GDM1 (cell line): ENCODE results near the gene CWC15.
"Not testable (repeated sequence)": the region's sequence is repeated elsewhere in the genome, so short reads cannot be mapped to it uniquely, and the experiment has no call there.

Experiments used
- DNase-seq: peaks from one replicate; lab custom pipeline; 2025; lab: John Stamatoyannopoulos, UW

The CWC15 gene

DNA sequence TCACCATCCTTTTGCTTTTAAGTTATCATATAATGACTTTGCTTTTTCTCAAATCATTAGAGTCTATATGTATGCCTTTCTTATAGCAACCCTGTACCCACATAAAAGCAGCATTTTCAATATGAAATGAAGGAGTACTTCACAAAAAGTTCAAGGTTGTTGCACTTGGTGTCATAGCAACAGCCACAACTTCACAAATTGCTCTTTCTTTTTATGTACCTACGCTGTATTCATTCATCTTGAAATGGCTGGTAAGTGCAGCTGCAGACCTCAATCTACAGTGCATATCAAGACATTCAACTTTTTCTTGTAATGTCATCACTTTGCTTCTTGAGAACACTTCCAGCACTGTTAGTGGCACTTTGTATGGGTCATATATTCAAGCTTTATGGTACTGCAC, 18.6 kb downstream of the CWC15 start:
- DNase-seq = no peak

DNA sequence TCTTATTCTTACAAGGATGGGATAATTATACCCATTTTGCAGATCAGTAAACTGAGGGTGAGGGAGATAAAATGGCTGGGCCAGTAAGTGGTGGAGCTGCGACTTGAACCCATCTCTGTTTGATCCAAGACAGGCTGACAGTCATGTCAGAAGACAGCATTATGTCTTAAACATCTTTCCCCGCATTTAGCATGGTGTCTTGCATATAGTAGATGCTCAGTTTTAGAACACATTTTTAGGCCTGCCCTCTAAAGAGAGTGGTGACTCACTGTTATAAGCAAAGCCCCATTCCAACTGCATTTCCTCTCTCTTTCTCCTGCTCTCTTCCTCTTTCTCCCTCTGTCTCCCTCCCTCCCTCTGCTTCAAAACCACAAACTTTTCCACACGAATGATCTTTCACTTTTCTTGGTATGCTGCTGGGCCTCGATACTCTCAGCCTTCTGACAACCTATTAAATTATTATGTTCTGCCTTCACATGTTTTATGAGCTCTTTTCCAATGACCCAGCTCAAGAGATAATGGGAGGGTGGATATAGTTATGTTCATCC, 25.2 kb downstream of the CWC15 start:
- DNase-seq = peak; percentile 65

DNA sequence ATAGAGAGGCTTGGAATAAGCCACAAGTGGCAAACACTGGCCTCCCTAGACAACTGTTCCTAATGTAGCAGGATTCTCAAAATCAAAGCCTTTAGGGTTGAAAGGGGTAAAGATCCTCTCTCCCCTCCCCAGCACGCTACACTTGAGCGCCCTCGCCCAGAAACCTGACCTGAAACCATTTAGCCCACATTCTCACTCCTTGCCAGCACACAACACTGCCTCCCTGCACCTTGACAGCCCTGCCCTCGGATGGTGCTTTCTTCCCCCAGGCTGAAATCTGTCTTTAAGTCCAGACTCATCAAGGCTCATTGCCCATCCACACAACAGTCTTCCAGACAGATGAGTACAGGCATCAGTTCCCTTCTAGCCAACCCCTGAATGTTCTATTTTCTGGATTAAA, 26.5 kb downstream of the CWC15 start:
- DNase-seq = no peak

DNA sequence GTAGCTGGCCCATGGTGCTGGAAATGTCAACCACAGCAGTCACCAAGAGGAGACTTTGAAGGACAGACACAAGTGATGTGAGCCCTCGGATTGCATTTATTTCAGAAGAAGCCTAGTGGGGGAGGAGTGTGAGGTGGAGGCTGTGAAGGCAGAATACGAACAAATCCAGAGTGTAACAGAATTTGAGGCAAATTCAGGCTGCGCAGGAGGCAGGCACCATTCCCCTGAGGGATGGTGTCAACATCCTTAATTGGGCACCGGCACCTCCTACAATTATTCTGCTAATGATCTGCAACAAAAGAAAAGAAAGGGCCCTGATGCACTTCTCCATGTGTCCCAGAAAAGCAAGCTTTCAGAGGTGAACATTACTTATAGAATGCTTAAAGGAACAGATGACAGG, 32.2 kb downstream of the CWC15 start:
- DNase-seq = no peak

DNA sequence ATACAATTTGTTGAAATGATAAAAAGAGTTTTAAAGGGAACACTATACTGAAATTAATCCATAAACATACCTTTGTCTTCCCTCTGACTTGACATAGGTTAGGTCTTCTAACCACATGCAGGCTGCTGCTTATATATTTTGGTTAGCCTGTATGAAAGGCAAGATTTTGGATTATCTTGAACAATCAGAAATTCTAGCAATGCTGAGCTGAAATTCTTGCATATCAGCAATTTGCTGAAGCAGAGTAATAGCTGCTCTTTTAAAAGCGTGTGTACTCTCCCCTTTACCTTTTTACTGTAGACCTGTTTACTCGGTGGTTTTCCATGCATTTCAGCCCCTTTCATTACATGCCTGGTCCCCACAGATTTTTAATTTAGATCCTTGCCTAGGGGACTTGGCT, 34.0 kb downstream of the CWC15 start:
- no peak for DNase-seq

DNA sequence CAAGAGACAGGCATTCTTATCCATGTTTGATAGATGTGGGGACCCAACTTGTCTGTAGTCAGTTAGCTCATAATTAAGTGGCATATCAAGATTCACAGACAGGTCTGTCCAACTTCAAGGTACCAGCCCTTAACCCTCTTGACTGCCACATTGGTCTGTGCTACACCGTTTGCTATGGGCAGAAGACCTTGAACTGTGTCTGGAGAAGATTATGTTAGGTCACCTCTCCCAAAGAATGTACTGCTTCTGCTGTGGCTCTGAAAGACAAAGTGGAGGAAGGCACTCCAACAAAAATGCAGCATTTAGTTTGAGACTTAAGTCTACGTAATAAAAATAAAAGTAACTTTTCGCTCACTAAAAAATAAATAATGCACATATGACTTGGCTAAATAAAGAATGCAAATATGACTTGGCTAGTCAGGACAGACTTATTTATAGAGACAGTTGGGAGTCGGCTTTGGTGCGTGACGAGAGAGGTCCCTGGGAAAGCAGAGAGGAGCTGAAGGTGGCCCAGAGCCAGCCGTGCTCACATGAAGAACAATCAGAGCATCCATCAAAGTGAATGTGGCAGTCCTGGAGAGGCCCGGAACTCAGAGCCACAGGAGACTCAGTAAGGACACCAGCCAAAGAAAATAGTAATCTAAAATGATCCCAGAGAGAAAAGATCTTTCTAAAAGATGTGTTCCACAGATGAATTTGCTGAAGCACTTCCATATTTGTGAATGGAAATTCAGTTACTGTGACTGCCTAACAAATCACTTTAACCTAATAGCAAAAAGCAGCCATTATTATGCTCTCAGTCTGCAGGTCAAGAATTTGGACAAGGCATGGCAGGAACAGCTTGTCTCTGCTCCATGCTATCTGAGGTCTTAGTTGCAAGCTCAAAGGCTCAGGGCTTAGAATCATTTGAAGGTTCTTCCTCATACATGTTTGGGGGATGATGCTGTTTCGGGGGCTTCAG, 35.0 kb downstream of the CWC15 start:
- DNase-seq = no peak

DNA sequence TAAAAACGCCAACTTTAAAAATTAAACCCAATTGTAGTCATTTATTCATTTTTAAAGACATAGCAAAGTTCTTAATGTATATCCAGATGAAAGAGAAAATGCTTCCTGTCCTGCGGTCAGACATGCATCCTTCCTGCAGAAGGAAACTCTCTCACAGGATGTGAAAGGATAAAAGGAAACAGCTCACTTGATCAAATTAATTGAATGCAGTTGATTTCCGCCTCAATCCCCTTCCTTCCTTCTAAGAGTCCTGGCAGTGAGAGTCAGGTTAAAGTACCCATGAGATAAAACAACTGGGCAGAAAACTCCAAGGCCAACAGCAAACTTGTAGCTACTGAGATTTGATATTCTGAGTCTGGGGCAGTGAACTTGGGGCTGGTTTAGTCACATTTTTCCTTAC, 38.5 kb downstream of the CWC15 start:
- no peak for DNase-seq

DNA sequence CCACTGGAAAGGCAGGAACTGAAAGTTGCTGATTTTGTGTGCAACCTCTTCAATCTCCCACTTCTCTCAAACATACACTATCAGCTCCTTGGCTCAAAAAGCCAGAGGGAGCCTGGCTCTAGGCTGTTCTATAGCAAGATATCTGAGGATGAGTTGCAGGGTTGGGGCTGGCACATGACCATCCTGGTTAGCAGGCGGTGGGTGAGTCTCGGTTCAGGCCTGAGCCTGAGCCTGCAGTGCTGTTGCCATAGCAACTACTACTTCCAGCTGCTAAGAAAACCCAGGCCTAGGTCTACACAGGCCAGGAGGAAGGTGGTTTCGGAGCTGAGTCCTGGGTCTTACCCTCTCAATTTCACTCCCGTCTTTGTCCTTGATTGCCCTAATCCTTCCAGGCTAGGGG, 39.0 kb downstream of the CWC15 start:
- no peak for DNase-seq

DNA sequence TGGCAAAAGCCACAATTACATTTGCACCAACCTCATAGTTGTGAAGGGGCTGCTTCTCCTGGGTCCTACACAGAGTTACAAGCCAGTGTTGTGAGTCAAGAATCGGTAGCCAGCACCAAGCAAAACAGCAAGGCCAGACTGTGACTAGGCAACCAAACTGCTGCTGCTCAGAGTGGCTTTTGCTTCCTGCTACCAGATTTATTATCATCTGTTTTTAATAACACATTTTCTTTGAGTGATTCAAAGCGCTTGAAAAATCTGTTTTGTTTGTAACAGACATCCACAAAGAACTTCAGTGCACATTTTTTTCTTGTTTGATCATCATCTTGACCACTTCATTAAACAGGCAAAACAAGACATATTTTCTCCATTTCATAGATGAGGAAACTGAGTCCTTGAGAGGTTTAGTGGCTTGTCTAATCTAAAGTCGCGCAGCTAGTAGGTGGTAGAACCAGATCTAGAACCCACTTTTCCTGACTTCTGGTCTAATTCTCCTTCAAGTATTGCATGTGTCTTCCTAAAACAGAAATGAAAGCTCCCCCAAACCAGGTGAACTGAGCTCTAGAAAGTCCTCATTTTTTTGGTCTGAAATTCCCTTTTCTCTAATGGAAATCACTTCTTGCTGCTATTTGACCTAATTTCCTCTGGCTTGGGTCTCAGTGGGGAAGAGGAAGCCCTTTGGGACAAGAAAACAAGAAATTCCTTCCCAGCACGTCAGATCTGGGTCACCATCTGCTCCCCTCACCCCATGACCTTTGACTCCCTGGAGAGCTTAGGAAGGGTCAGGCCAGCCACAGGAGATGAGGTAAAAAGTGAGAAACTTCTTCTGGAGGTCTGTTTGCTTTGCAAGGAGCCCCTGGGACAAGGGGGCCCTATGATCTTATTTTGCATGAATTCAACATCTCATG, 39.9 kb downstream of the CWC15 start:
- DNase-seq = no peak

DNA sequence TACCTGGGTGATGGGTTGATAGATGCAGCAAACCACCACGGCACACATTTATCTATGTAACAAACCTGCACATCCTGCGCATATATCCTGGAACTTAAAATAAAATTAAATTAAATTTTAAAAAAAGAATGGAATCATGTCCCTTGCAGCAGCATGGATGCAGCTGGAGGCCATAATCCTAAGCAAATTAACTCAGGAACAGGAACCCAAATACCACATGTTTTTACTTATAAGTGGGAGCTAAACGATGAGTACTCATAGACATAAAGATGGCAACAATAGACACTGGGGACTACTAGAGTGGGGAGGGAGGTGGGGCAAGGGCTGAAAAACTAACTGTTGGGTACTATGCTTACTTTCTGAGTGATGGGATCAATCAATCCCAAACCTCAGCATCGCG, 40.9 kb downstream of the CWC15 start:
- DNase-seq = no peak

DNA sequence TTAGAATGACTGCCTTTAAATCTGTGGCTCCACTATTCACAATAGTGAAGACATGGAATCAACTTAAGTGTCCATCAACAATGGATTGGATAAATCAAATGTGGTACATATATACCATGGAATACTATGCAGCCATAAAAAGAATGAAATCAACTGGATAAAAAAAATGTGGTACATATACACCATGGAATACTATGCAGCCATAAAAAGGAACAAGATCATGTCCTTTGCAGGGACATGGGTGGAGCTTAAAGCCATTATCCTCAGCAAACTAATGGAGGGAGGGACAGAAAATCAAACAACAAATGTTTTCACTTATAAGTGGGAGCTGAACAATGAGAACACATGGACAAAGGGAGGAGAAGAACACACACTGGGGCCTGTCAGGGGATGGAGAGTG, 41.3 kb downstream of the CWC15 start:
- not testable (repeated sequence) for DNase-seq

DNA sequence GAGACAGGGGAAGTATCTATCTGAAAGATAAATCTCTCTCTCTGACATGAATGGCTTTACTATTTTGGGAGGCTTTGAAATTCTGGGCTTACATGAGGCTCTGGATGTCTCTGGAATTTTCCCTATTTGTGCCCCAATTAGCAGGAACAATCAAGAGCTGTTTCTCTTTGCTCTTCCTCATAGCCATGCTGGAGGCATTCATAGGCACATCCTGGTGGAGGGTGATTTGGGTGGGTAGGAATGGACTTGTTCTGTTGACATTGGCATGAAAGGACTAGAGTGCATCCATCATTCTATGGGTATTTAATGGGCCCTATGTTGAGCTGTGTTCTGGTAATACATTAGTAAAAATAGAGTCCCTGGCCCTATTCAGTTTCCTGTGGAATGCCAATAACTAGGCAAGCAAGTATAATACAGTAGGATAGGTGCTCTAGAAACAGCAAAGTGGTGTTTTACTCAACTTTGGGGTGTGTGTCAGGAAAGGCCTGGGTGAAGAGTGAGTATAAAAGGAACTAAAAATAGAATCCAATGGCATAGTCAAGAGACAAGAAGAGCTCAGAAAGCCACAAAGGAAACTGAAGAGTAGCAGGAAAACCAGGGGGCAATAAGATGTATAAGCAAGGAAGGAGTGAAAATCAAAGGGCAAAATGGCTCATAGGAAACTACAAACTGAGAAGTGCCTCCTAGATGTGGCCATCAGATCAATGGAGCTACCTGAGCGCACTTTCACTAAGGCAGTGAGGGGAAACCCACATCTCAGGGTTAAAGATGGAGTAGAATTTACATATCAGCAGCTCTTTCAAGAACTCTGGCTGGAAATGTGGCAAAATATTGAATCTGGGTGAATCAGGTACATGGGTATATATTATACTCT, 45.0 kb downstream of the CWC15 start:
- peak; percentile 37 for DNase-seq

DNA sequence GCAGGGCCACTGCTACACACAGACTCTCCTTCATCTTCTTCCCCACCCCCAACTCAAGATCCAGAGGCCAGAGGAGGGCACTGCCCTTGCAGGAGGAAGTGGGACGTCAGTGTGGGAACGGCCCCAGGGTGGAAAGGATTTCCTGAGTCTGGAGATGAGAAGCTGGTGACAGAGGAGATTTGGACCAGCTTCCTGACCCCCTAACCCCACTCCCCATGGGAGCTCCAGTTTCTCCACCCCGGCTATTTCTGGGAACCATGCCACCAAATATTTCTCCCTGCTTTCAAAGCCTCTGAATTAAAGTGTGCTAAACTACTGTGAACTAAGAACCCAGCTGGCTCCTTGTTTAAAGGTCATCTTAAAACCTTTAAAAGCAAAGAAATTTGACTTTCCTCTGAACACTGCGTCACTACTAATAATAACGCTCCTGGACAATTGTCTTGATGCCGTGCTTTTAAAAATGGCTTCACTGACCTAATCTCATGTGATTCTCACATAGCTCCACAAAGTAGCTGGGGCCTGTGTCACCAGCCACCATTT, 46.6 kb downstream of the CWC15 start:
- peak; percentile 74 for DNase-seq

DNA sequence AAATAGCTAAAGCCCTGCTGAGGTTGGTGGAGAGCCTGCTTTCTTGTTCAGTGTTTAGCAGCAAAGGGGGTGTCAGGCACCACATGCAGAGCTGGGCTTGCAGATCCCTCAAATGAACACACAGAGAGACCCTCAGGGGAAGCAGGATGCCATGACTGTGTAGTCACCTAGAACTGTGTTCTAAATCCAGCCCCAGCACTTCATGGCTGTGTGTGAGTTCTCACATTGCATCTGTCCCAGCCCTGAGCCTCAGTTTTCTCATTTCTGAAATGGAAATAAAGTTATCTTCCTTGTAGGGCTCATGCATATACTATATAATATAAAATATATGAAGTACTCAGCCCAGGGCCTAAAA, 47.1 kb downstream of the CWC15 start:
- no peak for DNase-seq

DNA sequence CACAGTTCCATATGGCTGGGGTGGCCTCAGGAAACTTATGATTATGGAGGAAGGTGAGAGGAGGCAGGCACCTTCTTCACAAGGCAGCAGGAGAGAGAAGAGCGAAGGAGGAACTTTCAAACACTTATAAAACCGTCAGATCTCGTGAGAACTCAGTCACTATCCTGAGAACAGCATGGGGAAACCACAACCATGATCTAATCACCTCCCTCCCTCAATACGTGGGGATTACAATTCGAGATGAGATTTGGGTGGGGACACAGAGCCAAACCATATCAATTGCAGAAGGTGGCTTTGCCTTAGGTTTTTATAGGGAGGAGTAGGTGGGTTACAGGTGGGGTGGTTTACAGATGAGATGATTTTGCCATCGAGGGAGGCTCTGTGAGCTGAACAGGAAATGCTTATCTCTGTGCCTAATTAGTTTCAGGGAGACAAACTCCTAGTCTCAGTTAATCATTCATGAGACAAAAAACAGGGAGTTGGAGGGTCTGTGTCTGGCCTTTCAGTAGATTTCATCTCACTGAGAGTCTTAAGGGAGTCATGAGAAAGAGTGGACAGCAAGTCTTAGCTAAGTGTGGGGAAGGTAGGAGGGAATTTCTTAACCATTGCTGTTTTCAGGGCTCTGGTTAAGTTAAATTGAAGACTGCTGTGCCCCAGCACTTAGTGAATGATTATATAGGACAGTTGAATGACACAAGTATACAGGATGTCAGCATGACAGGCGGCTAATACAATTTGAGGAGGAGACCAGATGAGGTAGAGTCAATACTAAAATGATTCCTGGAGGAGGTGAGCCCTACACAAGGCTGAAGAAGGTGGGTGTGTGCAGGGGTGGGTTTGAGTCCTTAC, 47.7 kb downstream of the CWC15 start:
- DNase-seq = no peak

DNA sequence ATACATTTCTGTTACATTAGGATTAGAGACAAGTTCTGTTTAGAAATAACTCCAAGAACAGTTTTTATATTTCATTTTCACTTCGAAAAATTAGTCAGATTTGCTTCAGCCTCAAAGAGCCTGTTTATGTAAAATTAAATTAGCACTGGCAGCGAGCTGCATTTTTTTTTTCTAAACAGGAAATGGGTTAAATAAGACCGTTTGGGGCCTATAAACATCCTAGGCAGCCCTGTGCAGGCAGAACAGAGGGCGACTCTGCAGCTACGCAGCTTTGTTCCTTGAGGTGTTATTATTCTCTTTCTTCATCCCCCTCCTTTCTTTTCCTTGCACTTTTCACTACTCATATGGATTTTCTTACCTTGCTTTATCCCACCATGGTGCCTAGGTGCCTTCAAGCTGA, 48.7 kb downstream of the CWC15 start:
- no peak for DNase-seq

DNA sequence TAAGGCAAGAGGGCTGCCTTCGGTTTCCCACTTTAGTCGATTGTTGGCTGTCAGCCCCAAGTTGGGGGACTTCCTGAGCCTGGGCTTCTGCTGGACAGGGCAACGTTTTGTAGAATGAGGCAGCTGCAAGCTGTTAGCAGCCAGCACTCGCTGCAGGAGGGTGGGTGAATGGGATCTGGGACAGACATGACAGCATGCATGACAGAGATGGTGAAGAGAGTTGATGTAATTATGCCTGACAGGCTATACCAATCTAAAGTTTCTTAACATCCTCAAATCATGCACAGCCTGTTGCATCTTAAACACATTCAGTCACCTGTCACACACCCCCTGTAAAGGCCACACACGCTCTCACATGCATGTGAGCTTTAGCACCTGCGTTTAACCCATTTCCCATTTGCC, 49.2 kb downstream of the CWC15 start:
- no peak for DNase-seq

DNA sequence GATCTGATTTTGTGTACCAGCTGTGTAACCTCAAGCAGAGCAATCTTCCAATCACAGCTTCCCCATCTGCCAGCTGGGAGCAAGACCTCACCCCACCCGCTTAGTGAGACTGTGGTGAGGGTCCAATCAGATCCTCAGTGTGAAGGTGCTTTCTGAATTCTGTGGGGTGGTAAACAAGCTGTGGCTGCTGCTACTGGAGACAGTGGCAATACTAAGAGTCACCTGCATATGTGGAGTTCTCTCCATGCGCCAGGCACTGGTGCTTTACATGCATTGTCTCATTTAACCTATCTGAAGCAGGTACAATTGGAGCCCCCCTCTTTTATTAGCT, 50.4 kb downstream of the CWC15 start:
- no peak for DNase-seq

DNA sequence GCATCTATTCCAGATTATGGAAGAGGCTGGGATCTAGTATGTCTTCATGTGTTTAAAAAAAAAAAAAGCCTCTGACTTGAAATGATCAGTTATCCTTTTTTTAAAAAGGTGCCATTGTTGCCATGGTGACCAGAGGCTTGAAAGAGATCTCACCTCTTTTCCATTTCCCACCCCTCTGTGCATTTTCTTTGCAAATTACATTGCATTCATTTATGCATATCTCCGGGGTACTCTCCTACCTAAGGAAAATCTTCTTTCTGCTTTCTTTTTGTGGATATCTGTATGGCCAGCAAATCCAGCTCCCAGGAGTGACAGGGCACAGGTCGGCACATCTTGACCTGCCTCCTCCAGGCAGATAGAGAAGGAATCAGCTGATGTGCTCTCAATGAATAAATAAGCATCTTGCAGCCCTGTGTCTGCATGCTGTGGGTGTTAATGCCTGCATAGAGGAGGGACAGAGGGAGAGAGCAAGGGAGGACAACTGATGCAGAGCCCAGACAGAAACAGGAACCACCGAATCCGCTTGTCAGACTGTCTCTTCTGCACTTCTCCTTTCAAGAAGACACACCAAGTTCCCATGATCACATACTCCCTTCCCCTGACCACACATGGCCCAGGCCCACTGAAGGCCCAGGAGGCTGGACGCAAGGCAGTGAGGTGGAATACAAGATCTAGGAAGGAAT, 50.9 kb downstream of the CWC15 start:
- peak; percentile 48 for DNase-seq

DNA sequence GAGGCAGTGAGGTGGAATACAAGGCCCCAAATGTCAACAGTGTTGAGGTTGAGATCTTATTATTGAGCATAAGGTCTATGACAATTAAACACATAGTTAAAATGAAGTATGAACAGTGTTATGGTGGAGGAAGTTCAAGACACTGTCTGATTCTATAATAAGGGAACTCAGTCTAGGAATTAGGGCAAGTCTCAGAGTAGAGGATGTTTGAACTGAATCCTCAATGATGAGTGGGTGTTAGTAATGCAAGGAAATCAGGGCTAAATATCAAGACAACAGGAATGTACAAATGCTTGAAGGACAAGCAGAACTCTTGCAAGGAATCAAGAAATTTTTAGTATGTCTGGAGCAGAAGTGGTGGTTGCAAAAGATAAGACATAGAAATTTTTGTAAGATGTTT, 53.0 kb downstream of the CWC15 start:
- no peak for DNase-seq
